GM19452 (cell line): Measurements from ENCODE around the gene CD164L2.

Experiments used
- ATAC-seq: cut with Tn5 transposase; IDR thresholded peaks from one replicate; pipeline ENCODE4 v1.9.1; 2021; ENCODE audit not compliant: unreplicated experiment

Gene CD164L2

GRCh38 chr1:27349784-27350662 lies 33.1 kb downstream of the CD164L2 start:
- no peak for ATAC-seq

GRCh38 chr1:27348861-27349783 lies 34.0 kb downstream of the CD164L2 start:
- no peak for ATAC-seq

DNA sequence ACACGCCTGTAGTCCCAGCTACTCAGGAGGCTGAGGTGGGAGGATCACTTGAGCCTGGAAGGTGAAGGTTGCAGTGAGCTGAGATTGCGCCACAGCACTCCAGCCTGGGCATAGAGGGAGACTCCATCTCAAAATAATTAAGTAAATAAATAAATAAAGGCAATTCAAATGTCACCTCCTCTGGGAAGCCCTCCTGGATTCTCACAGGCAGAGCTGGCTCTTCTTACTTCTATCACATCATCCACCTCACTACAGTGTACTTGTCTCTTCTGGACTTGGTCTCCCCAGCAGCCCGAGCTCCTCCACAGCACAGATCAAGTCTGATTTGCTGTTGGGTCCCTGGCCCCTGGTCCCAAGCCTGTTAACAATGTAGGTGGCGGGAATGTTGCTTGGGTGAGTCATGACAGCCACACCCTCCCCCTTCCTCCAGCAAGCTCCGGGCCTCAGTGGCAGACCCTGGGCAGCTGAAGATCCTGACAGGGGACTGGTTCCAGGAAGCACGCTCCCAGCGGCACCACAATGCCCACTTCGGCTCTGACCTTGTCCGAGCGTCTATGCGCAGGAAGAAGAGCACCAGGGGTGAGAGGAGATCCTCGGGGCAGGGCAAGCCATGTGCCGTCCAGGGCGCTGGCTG lies 36.0 kb downstream of the CD164L2 start:
- no peak for ATAC-seq

DNA sequence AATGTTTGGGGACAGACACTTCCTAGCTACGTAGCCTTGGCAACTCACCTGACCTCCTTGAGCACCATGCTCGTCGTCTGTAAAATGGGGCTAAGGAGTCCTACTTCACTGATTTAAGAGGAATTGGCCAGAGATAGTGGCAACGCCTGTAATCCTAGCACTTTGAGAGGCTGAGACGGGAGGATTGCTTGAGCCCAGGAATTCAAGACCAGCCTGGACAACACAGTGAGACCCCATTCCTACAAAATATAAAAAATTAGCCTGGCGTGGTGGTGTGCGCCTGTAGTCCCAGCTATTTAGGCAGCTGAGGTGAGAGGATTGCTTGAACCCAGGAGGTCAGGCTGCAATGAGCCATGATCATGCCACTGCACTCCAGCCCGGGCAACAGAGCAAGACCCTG lies 36.8 kb downstream of the CD164L2 start:
- no peak for ATAC-seq

DNA sequence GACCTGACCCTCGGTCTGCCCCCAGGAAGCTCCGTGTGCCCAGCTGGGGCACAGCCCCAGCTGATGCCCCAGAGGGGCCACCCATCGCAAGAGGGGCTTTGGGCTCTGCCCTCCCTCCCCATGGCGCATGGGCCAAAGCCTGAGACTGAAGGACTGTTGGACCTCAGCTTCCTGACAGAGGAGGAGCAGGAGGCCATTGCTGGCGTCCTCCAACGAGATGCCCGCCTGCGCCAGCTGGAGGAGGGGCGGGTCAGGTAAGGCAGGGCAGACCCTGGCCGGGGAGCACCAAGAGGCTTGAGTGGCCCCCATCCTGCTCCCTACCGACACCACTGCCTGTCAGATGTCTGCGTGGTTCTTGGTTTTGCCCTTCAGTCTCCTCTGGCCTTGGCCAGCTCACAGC lies 37.9 kb downstream of the CD164L2 start:
- no peak for ATAC-seq

GRCh38 chr1:27343639-27344025 lies 39.5 kb downstream of the CD164L2 start:
- ATAC-seq = no peak

DNA sequence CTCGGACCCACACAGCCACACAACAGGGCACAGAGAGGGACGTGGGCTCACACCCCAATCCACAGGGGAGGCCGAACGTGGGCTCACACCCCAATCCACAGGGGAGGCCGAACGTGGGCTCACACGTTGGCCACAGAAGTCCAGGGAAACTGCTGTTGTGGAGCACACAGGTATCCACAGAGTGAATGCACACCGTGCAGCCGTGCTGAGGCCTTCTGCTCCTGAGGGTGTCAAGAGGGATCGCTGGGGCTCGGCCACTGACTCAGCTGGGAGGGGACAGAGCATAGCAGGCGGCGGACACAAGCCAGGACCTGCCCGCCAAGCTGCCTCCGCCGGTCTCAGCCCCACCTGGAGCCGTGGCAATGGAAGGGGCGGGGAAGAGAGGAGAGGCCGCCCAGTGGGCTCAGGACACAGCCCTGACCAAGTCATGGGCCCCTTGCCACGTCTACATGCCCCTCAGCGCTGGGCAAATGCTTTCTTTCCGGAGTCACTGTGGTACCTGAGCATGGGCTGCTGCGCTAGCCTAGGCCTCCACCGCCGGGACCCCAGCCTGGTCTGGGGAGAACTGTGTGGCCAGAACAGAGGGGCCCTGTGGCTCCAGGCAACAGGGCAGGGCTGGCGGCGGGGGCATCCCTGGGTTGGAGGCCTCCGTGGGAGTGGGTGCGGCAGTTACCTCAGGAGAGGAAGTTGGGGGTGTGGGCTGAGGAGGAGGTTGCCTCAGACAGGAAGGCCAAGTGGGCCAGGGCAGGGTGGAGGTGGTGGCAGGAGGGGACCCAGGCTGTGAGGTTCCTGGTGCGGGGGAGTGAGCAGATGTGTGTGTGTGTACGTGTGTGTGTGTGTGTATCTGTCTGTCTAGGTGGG lies 40.1 kb downstream of the CD164L2 start:
- no peak for ATAC-seq

- ATAC-seq = no peak
These were observed 40.7 kb downstream of the CD164L2 start for GRCh38 chr1:27342391-27342777.

- ATAC-seq = no peak
These were observed 41.4 kb downstream of the CD164L2 start, which contains the start of gene SYTL1 for GRCh38 chr1:27341525-27342252. TSS of gene SYTL1 (plus strand) at chr1:27342022. CDS start at chr1:27345335, 3,313 bp downstream.

DNA sequence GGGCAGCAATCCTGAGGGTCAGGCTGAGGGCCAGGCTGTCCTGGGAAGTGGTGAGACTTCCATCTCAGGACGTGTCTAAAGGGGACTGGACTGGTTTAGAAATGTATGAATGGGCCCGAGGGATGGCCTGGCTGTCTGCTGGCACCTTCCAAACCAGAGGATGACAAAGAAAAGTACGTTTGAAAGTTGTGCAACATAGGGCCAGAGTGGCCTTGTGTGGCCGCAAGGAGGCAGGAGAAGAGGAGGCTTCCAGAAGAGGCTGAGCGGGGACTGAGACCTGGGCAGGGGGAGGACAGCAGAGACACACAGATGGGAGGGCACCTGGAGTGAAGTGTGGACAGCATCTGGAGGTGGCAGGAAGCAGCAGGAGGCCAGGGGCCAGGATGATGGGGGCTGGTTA lies 43.9 kb downstream of the CD164L2 start:
- ATAC-seq = no peak

DNA sequence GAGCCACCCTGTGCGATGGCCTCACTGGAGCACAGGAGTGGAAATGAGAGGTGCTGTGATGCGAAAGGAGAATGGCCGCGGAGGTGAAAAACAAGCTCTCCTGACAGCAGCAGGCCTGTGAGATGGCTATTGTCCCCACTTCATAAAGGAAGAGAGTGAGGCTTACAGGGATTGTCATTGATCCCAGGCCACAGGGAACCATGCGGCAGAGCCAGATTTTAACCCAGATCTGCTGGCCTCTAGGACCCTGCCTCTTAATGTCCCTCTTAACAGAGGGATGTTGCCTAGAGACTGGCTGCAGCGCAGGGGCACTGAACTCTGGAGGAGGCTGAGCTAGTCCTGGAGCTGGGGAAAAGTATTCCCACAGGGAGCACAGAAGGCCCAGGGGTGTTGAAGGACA lies 44.4 kb downstream of the CD164L2 start:
- ATAC-seq = no peak

DNA sequence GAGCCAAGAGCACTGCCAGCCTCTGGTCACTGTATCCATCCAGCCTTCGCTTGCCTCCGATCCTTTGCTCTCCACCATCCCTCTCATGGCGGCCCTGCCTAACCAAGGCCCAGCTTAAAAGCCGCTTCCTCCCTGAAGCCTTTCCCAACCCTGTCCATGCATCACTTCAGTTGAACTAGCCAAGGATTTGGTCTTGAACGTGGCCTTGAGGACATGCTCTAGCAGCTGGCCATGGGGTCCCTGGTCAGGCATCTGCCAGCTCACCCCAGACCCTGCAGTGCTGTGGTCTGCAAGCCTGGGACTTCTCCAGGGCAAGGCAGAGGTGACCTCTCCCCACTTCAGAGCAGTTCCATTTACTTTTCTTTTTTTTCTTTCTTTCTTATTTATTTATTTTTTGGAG lies 46.4 kb downstream of the CD164L2 start:
- ATAC-seq = no peak

DNA sequence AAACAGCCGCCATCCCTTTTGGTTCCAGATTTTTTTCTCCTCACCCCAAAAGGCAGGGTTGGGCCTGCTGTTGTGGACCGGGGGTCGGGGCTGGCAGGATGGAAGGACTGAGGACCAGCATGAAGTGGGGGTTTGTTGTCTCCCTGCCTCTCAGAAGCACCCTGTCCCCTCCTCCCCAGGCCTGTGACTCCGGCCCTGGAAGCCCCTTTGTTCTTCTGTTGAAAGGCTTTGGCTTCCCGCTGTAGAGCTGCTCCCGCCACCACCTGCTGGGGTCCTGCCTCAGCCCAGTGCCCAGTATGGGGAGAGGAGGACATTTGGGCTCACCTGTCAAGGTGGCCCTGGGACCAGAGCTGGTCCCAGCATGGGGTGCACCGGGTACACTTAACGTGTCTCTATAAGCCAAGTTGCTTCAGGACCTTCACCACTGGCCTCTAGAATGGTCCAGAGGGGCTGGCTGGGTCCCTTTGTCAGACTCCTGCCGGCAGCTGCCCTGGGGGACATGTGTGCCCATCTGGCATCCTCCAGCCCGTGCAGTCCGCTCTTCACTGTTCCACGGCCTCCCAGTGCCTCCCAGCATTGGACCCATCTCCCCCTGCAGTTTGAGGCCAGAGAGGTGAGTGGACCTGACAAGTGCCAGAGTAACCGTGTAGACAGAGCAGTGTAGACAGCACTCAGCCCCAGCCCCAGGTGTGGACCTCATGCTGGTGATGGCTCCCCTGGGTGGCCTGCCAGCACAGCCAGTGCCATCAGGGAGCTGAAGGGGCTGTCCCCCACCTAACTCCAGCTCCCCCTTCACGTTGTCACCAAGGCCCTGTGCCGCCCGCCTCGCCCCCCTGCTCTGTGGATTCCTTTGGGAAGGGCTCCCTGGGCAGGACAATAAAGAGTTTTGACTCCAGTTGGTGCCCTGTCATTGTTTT lies 47.4 kb downstream of the CD164L2 start:
- ATAC-seq = no peak

GRCh38 chr1:27333717-27334279 lies 49.3 kb downstream of the CD164L2 start:
- no peak for ATAC-seq

DNA sequence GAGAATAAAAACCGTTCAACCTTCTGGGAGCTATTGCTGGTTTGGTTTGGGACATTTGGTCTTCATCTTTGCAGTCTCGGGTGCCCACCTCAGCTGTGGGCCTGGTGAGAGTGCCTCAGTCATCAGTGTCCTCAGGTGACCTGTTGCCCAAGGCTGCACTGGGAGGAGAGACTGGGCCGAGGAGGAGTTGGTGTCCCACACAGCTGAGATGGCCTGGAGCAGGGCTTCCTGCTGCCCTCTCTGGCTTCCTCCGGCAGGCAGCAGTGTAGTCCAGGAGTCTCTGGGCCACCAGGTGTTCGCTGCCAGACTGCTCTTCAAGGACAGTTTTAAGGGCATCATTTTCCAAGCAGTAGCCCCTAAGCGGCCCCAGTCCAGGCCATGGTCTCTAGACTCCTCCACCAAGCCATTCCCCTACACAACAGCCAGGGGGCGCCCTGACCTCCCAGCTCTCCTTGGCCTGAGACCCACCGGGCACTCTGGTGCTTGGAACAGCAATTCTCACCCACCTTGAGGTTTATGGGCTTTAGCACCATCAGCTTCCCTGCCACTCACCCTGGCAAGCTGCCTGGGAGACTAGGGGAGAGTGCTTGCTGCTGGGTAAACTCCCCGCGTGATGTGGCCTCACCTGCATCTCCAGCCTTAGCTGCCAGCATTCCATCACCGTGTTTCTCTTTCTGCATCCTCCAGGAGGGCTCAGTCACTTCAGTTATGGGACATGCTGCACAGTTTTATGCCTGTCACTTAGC lies 50.4 kb downstream of the CD164L2 start:
- no peak for ATAC-seq

- ATAC-seq = no peak
These were observed 51.2 kb downstream of the CD164L2 start for GRCh38 chr1:27331922-27332321.

GRCh38 chr1:27331426-27331825 lies 51.7 kb downstream of the CD164L2 start:
- ATAC-seq = no peak

DNA sequence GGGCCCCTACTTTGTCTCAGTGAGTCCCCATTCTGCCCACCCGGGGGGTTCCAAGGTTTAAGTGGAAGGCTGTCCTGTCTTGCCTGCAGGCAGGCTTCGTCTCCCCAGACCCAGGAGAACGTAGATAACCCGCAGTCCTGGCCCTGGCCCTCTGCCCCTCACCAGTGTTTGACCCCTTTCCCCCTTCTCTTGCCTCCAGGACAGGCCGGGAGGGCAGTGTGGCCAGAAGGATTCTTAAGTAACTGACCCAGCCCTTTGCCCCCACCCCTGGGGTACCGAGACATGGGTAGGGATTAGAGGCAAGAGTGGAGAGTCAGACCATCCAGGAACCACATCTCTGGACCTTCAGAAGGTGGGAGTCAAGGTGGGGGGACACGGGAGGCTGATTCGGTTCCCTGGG lies 52.3 kb downstream of the CD164L2 start:
- ATAC-seq = no peak
